T-helper 2 cell treated with Interferon-gamma antibody and Interleukin-4, amounts not matched to agents 5 μg/mL and 100 μg/mL, for 36 hours (primary cell): ENCODE measurements around the gene ITGB3.

Experiments used
- DNase-seq: peaks from one replicate; pipeline ENCODE4 v3.0.0; 2021; ENCODE audit warnings: low spot score
- H3K27ac Mint-ChIP-seq: one replicate; pipeline ENCODE4 v1.8.0; 2021; ENCODE audit warnings: mild to moderate bottlenecking, mixed read lengths
- H3K27me3 Mint-ChIP-seq: one replicate; pipeline ENCODE4 v1.8.0; 2021; ENCODE audit warnings: low read depth, mixed read lengths
- H3K36me3 Mint-ChIP-seq: one replicate; pipeline ENCODE4 v1.8.0; 2021; ENCODE audit warnings: low read depth, mixed read lengths
- H3K4me1 Mint-ChIP-seq: one replicate; pipeline ENCODE4 v1.8.0; 2021; ENCODE audit warnings: low read depth, mixed read lengths
- H3K4me3 Mint-ChIP-seq: one replicate; pipeline ENCODE4 v1.8.0; 2022; ENCODE audit warnings: mild to moderate bottlenecking, moderate library complexity, mixed read lengths
- H3K9me3 Mint-ChIP-seq: one replicate; pipeline ENCODE4 v1.8.0; 2021; ENCODE audit warnings: mixed read lengths

Gene ITGB3

GRCh38 chr17:47297661-47298400 is 44.2 kb downstream of the ITGB3 start:
- no peaks in the 10 kb centered on the region for H3K36me3 Mint-ChIP-seq
- H3K4me3 Mint-ChIP-seq: no peak overlapping the region
- no peaks in the 10 kb centered on the region for H3K9me3 Mint-ChIP-seq
- peaks cover 19% of the 10 kb centered on the region for H3K4me1 Mint-ChIP-seq
- H3K27ac Mint-ChIP-seq: no peak overlapping the region
- H3K27me3 Mint-ChIP-seq: no peaks in the 10 kb centered on the region
- DNase-seq: no peak

GRCh38 chr17:47298712-47299111 is 45.1 kb downstream of the ITGB3 start:
- Mint-ChIP-seq H3K4me3 (no peak overlapping the region), H3K36me3 (no peaks in the 10 kb centered on the region), H3K9me3 (no peaks in the 10 kb centered on the region), H3K27ac (no peak overlapping the region), H3K4me1 (peaks cover 19% of the 10 kb centered on the region), H3K27me3 (no peaks in the 10 kb centered on the region)
- no peak for DNase-seq

GRCh38 chr17:47299239-47299910 is 45.7 kb downstream of the ITGB3 start:
- no peak for DNase-seq
- H3K27me3 Mint-ChIP-seq: no peaks in the 10 kb centered on the region
- no peak overlapping the region for H3K27ac Mint-ChIP-seq
- H3K9me3 Mint-ChIP-seq: no peaks in the 10 kb centered on the region
- peaks cover 19% of the 10 kb centered on the region for H3K4me1 Mint-ChIP-seq
- no peak overlapping the region for H3K4me3 Mint-ChIP-seq
- no peaks in the 10 kb centered on the region for H3K36me3 Mint-ChIP-seq

GRCh38 chr17:47300718-47301117 is 47.1 kb downstream of the ITGB3 start:
- Mint-ChIP-seq H3K27me3 (no peaks in the 10 kb centered on the region), H3K4me3 (no peak overlapping the region), H3K4me1 (peaks cover 27% of the 10 kb centered on the region), H3K36me3 (no peaks in the 10 kb centered on the region), H3K27ac (no peak overlapping the region), H3K9me3 (no peaks in the 10 kb centered on the region)
- no peak for DNase-seq

- Mint-ChIP-seq H3K27ac (no peak overlapping the region), H3K36me3 (no peaks in the 10 kb centered on the region), H3K4me3 (no peak overlapping the region), H3K9me3 (no peaks in the 10 kb centered on the region), H3K4me1 (peaks cover 28% of the 10 kb centered on the region), H3K27me3 (no peaks in the 10 kb centered on the region)
- DNase-seq: peak; percentile 75
These were observed 47.5 kb downstream of the ITGB3 start for GRCh38 chr17:47301161-47301560.

- Mint-ChIP-seq H3K36me3 (no peaks in the 10 kb centered on the region), H3K27ac (no peak overlapping the region), H3K4me3 (no peak overlapping the region), H3K4me1 (peaks cover 29% of the 10 kb centered on the region), H3K9me3 (no peaks in the 10 kb centered on the region), H3K27me3 (no peaks in the 10 kb centered on the region)
- DNase-seq: no peak
These were observed 48.2 kb downstream of the ITGB3 start for GRCh38 chr17:47301831-47302230.

GRCh38 chr17:47304186-47304585 is 50.6 kb downstream of the ITGB3 start:
- DNase-seq: no peak
- H3K4me3 Mint-ChIP-seq: no peak overlapping the region
- no peaks in the 10 kb centered on the region for H3K36me3 Mint-ChIP-seq
- no peaks in the 10 kb centered on the region for H3K27me3 Mint-ChIP-seq
- H3K9me3 Mint-ChIP-seq: no peaks in the 10 kb centered on the region
- no peak overlapping the region for H3K27ac Mint-ChIP-seq
- peaks cover 29% of the 10 kb centered on the region for H3K4me1 Mint-ChIP-seq

- Mint-ChIP-seq H3K36me3 (no peaks in the 10 kb centered on the region), H3K4me3 (no peak overlapping the region)
These were observed 51.8 kb downstream of the ITGB3 start for GRCh38 chr17:47305302-47305923.

GRCh38 chr17:47310186-47310733 is 56.6 kb downstream of the ITGB3 start:
- H3K9me3 Mint-ChIP-seq: no peaks in the 10 kb centered on the region
- no peak overlapping the region for H3K27ac Mint-ChIP-seq
- H3K36me3 Mint-ChIP-seq: no peaks in the 10 kb centered on the region
- peaks cover 5% of the 10 kb centered on the region for H3K4me1 Mint-ChIP-seq
- H3K4me3 Mint-ChIP-seq: no peak overlapping the region
- H3K27me3 Mint-ChIP-seq: no peaks in the 10 kb centered on the region
- no peak for DNase-seq

More at GRCh38 chr17:47305302-47305923, 51.8 kb downstream of the ITGB3 start:
- peaks cover 24% of the 10 kb centered on the region for H3K4me1 Mint-ChIP-seq
- H3K27ac Mint-ChIP-seq: peak overlapping the region; percentile 19
- H3K27me3 Mint-ChIP-seq: no peaks in the 10 kb centered on the region
- no peaks in the 10 kb centered on the region for H3K9me3 Mint-ChIP-seq
- DNase-seq: no peak

GRCh38 chr17:47311420-47311819 is 57.8 kb downstream of the ITGB3 start:
- Mint-ChIP-seq H3K36me3 (no peaks in the 10 kb centered on the region), H3K27ac (no peak overlapping the region), H3K9me3 (no peaks in the 10 kb centered on the region), H3K4me1 (peaks cover 3% of the 10 kb centered on the region), H3K27me3 (peaks cover 3% of the 10 kb centered on the region), H3K4me3 (no peak overlapping the region)
- no peak for DNase-seq

- DNase-seq: no peak
- Mint-ChIP-seq H3K36me3 (no peaks in the 10 kb centered on the region), H3K27me3 (peaks cover 13% of the 10 kb centered on the region), H3K27ac (no peak overlapping the region), H3K9me3 (no peaks in the 10 kb centered on the region), H3K4me1 (peaks cover 3% of the 10 kb centered on the region), H3K4me3 (no peak overlapping the region)
These were observed 62.0 kb downstream of the ITGB3 start for GRCh38 chr17:47315451-47316266.

- no peak for DNase-seq
- Mint-ChIP-seq H3K27ac (no peak overlapping the region), H3K4me1 (peaks cover 3% of the 10 kb centered on the region), H3K36me3 (no peaks in the 10 kb centered on the region), H3K27me3 (peaks cover 18% of the 10 kb centered on the region), H3K4me3 (no peak overlapping the region), H3K9me3 (peaks cover 5% of the 10 kb centered on the region)
These were observed 62.7 kb downstream of the ITGB3 start for GRCh38 chr17:47316311-47316710.

GRCh38 chr17:47317119-47317518 is 63.5 kb downstream of the ITGB3 start:
- H3K4me3 Mint-ChIP-seq: no peak overlapping the region
- H3K27ac Mint-ChIP-seq: no peak overlapping the region
- no peak for DNase-seq
- H3K36me3 Mint-ChIP-seq: no peaks in the 10 kb centered on the region
- peaks cover 20% of the 10 kb centered on the region for H3K27me3 Mint-ChIP-seq
- H3K4me1 Mint-ChIP-seq: peaks cover 3% of the 10 kb centered on the region
- peaks cover 5% of the 10 kb centered on the region for H3K9me3 Mint-ChIP-seq
